DMS153 (cell line): Measurements from ENCODE around the gene RNF20.
"Not testable (repeated sequence)": the region's sequence is repeated elsewhere in the genome, so short reads cannot be mapped to it uniquely, and the experiment has no call there.

Experiments
- DNase-seq: peaks from one replicate; lab custom pipeline; 2025; lab: John Stamatoyannopoulos, UW

The RNF20 gene

GRCh38 chr9:101533334-101534204 lies at the start of gene RNF20:
TSS of gene RNF20 (plus strand) at chr9:101533853. CDS start at chr9:101535424, 1,571 bp downstream.
- DNase-seq: peak; percentile 97

GRCh38 chr9:101484046-101484445 lies 49.6 kb upstream of the RNF20 start:
- DNase-seq: no peak

GRCh38 chr9:101485924-101486692 lies 47.5 kb upstream of the RNF20 start:
- DNase-seq: no peak

- DNase-seq: peak; percentile 72
These were observed 46.8 kb upstream of the RNF20 start for GRCh38 chr9:101486693-101487442.

- no peak for DNase-seq
These were observed 46.2 kb upstream of the RNF20 start for GRCh38 chr9:101487443-101487840.

GRCh38 chr9:101495810-101496209 lies 37.8 kb upstream of the RNF20 start:
- DNase-seq: no peak

- no peak for DNase-seq
These were observed 35.3 kb upstream of the RNF20 start for GRCh38 chr9:101498323-101498722.

- no peak for DNase-seq
These were observed 29.5 kb upstream of the RNF20 start for GRCh38 chr9:101504188-101504587.

- DNase-seq: no peak
These were observed 25.4 kb upstream of the RNF20 start for GRCh38 chr9:101508211-101508610.

- no peak for DNase-seq
These were observed 24.1 kb upstream of the RNF20 start for GRCh38 chr9:101509572-101509971.

- DNase-seq: no peak
These were observed 23.2 kb upstream of the RNF20 start for GRCh38 chr9:101510459-101510858.

GRCh38 chr9:101511009-101511408 lies 22.6 kb upstream of the RNF20 start:
- no peak for DNase-seq

- no peak for DNase-seq
These were observed 21.5 kb upstream of the RNF20 start for GRCh38 chr9:101512116-101512515.

GRCh38 chr9:101513351-101513750 lies 20.3 kb upstream of the RNF20 start:
- DNase-seq: no peak

- DNase-seq: no peak
These were observed 19.6 kb upstream of the RNF20 start for GRCh38 chr9:101514071-101514470.

GRCh38 chr9:101516655-101517054 lies 17.0 kb upstream of the RNF20 start:
- no peak for DNase-seq

GRCh38 chr9:101518489-101518888 lies 15.2 kb upstream of the RNF20 start:
- DNase-seq: not testable (repeated sequence)

GRCh38 chr9:101524371-101524770 lies 9.3 kb upstream of the RNF20 start:
- no peak for DNase-seq

- DNase-seq: no peak
These were observed 6.6 kb upstream of the RNF20 start for GRCh38 chr9:101527066-101527465.

- DNase-seq: no peak
These were observed 5.6 kb upstream of the RNF20 start for GRCh38 chr9:101528015-101528414.

GRCh38 chr9:101530076-101530711 lies 3.5 kb upstream of the RNF20 start:
- DNase-seq: peak; percentile 33

GRCh38 chr9:101536351-101536750 lies 2.7 kb downstream of the RNF20 start:
- DNase-seq: no peak
